Gastroesophageal sphincter (tissue), 3 donors: Measurements from ENCODE around the gene PYCARD.

Experiments used
- EP300 ChIP-seq: sonication (generic); formaldehyde crosslinking; IDR thresholded peaks from one replicate; pipeline ENCODE4 v1.6.1; 2017; ENCODE audit warnings: antibody characterized with exemption, mild to moderate bottlenecking
- POLR2AphosphoS5 ChIP-seq: sonication (generic); formaldehyde crosslinking; IDR thresholded peaks from one replicate; pipeline ENCODE4 v1.6.1; 2017; ENCODE audit warnings: antibody characterized with exemption
- TF ChIP-seq, protein P1 (sequence below), 4 experiments: fragments of 200-600 bp in 2 of 4; fragments of 450-650 bp in 2 of 4; sonication (generic) in 1 of 4; IDR thresholded peaks; one replicate each; pipeline ENCODE4 v1.5.1; 2017 to 2019; ENCODE audit warnings: antibody characterized with exemption in 4 of 4, mild to moderate bottlenecking in 2 of 4, moderate library complexity in 2 of 4

DNA sequence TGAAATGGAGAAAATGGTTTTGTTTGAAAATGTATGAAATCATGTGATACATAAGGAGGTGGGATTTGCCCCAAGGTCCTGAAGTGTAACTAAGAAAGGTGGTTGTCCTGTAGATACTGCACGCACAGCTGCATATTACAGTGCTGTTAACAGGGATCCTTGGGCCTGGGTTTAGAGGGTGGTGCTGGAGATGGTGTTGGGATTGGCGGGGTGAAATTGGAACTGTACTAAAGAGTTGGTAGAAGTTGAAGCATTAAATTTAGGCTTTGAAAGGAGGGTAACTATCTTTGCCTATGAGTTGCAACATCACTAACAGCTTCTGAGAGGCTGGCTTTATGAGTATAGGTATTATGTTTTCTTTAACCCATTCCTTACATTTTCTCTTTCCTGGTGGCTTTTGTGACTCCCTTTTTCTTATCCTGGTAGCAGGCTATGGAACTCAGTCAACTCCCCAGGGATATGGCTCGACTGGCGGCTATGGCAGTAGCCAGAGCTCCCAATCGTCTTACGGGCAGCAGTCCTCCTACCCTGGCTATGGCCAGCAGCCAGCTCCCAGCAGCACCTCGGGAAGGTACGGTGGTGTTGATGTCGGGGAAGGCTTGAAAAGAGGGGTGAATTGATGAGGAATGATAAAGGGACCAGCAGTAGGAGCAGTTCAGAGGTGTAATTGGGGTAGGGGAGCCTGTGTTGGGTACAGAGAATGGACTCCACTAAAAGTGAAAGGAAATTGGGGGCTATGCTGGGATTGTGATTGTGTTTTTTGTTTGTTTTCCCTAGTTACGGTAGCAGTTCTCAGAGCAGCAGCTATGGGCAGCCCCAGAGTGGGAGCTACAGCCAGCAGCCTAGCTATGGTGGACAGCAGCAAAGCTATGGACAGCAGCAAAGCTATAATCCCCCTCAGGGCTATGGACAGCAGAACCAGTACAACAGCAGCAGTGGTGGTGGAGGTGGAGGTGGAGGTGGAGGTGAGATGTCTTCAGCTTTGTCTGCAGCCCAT is 18.8 kb downstream of the PYCARD start:
- TF ChIP-seq, protein P1, sequence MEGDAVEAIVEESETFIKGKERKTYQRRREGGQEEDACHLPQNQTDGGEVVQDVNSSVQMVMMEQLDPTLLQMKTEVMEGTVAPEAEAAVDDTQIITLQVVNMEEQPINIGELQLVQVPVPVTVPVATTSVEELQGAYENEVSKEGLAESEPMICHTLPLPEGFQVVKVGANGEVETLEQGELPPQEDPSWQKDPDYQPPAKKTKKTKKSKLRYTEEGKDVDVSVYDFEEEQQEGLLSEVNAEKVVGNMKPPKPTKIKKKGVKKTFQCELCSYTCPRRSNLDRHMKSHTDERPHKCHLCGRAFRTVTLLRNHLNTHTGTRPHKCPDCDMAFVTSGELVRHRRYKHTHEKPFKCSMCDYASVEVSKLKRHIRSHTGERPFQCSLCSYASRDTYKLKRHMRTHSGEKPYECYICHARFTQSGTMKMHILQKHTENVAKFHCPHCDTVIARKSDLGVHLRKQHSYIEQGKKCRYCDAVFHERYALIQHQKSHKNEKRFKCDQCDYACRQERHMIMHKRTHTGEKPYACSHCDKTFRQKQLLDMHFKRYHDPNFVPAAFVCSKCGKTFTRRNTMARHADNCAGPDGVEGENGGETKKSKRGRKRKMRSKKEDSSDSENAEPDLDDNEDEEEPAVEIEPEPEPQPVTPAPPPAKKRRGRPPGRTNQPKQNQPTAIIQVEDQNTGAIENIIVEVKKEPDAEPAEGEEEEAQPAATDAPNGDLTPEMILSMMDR (IDR thresholded peaks at IDR 0.05), result no peak
- TF ChIP-seq POLR2AphosphoS5 (no peak), EP300 (no peak)
